ENCODE results near the gene MRGPRF. TPM values are rescaled to one million over a fixed set of nuclear protein-coding genes. Genes with fewer than 3 reads are reported as not detected.
"Not testable (repeated sequence)": the region's sequence is repeated elsewhere in the genome, so short reads cannot be mapped to it uniquely, and the experiment has no call there.

The MRGPRF gene
- polyA plus RNA-seq, 1 experiment: 24.4 TPM

DNA sequence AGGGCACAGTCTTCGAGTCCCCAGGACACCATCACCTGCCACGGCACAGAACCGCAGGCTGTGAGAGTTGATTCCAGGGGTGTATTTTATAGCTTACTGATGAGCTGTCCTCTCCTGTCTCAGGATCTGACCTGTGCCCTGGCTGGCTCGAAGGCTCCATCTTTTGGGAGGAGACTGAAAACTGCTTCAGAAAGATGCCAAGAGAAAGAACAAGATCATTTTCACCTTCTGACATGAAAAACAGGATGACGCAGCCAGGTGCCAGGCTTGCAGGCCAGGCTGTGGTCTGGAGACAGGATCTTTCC, 34.5 kb downstream of the MRGPRF start:
- H3K4me3 ChIP-seq (ENCODE audit: low read depth, low read length): no peak overlapping the region
- no peaks in the 10 kb centered on the region for H3K36me3 ChIP-seq (ENCODE audit: control insufficient read depth, insufficient read depth, low read length)
- TF ChIP-seq CTCF (IDR thresholded peaks at IDR 0.05; ENCODE audit: insufficient read depth, low read depth, low read length): no peak
- peaks cover 9% of the 10 kb centered on the region for H3K27me3 ChIP-seq (ENCODE audit: control insufficient read depth, insufficient read depth, low read length)
- ChIA-PET POLR2A (no interaction called here), CTCF (interaction anchor here (0.6 kb wide), 1 partner anchor 15 kb away, joined by 3 read pairs; no protein-coding TSS in a partner anchor)
- DNase-seq (ENCODE audit: low read depth): no peak

GRCh38 chr11:68977781-68978625, 35.0 kb downstream of the MRGPRF start:
- CTCF ChIA-PET: interaction anchor here (0.6 to 1.0 kb wide), 2 partner anchors 14 to 22 kb away, joined by 3 read pairs; no protein-coding TSS in a partner anchor
- no peak for DNase-seq (ENCODE audit: low read depth)
- Histone ChIP-seq H3K4me3 (ENCODE audit: low read depth, low read length) (no peak overlapping the region), H3K27me3 (ENCODE audit: control insufficient read depth, insufficient read depth, low read length) (peaks cover 9% of the 10 kb centered on the region), H3K36me3 (ENCODE audit: control insufficient read depth, insufficient read depth, low read length) (no peaks in the 10 kb centered on the region)
- no peak for TF ChIP-seq CTCF (IDR thresholded peaks at IDR 0.05; ENCODE audit: insufficient read depth, low read depth, low read length)
- POLR2A ChIA-PET: no interaction called here

GRCh38 chr11:68976563-68976962, 36.5 kb downstream of the MRGPRF start:
- peaks cover 9% of the 10 kb centered on the region for H3K27me3 ChIP-seq (ENCODE audit: control insufficient read depth, insufficient read depth, low read length)
- TF ChIP-seq CTCF (IDR thresholded peaks at IDR 0.05; ENCODE audit: insufficient read depth, low read depth, low read length): no peak
- POLR2A ChIA-PET: no interaction called here
- H3K36me3 ChIP-seq (ENCODE audit: control insufficient read depth, insufficient read depth, low read length): no peaks in the 10 kb centered on the region
- DNase-seq (ENCODE audit: low read depth): no peak
- no peak overlapping the region for H3K4me3 ChIP-seq (ENCODE audit: low read depth, low read length)
- CTCF ChIA-PET: interaction anchor here (1.2 kb wide), 1 partner anchor 26 kb away, joined by 4 read pairs; no protein-coding TSS in a partner anchor

- ChIA-PET CTCF (interaction anchor here (1.2 kb wide), 1 partner anchor 26 kb away, joined by 4 read pairs; no protein-coding TSS in a partner anchor), POLR2A (no interaction called here)
- no peak for TF ChIP-seq CTCF (IDR thresholded peaks at IDR 0.05; ENCODE audit: insufficient read depth, low read depth, low read length)
- Histone ChIP-seq H3K27me3 (ENCODE audit: control insufficient read depth, insufficient read depth, low read length) (peaks cover 11% of the 10 kb centered on the region), H3K4me3 (ENCODE audit: low read depth, low read length) (no peak overlapping the region), H3K36me3 (ENCODE audit: control insufficient read depth, insufficient read depth, low read length) (no peaks in the 10 kb centered on the region)
- no peak for DNase-seq (ENCODE audit: low read depth)
Measured at GRCh38 chr11:68976095-68976494, 37.0 kb downstream of the MRGPRF start.

DNA sequence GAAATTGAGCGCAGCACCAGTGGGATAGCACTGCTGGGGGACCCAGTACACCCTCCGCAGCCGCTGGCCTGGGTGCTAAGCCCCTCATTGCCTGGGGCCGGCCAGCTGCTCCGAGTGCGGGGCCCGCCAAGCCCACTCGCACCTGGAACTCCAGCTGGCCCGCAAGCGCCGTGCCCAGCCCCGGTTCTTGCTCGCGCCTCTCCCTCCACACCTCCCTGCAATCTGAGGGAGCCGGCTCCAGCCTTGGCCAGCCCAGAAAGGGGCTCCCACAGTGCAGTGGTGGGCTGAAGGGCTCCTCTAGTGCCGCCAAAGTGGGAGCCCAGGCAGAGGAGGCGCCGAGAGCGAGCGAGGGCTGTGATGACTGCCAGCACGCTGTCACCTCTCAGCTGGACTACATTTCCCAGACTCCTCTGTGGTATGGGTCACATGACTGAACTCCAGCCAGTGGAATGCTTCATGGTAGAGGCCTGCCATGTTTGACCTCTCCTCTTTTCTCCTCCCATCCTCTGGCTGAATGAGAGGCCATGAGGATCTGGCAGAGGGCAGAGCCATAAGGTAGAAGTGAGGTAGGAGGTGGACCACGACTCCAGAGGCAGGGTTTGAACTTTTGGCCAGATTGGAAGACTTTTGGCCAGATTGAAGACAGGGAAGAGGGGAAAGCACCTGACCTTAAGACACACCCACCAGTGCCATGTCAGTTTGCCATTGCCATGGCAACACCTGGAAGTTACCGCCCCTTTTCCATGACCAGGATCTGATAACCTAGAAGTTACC, 38.4 kb downstream of the MRGPRF start:
- ChIA-PET CTCF (interaction anchor here (0.9 kb wide), 1 partner anchor 52 kb away, joined by 3 read pairs; no protein-coding TSS in a partner anchor), POLR2A (no interaction called here)
- no peak for DNase-seq (ENCODE audit: low read depth)
- H3K4me3 ChIP-seq (ENCODE audit: low read depth, low read length): no peak overlapping the region
- peaks cover 13% of the 10 kb centered on the region for H3K27me3 ChIP-seq (ENCODE audit: control insufficient read depth, insufficient read depth, low read length)
- no peak for TF ChIP-seq CTCF (IDR thresholded peaks at IDR 0.05; ENCODE audit: insufficient read depth, low read depth, low read length)
- no peaks in the 10 kb centered on the region for H3K36me3 ChIP-seq (ENCODE audit: control insufficient read depth, insufficient read depth, low read length)

DNA sequence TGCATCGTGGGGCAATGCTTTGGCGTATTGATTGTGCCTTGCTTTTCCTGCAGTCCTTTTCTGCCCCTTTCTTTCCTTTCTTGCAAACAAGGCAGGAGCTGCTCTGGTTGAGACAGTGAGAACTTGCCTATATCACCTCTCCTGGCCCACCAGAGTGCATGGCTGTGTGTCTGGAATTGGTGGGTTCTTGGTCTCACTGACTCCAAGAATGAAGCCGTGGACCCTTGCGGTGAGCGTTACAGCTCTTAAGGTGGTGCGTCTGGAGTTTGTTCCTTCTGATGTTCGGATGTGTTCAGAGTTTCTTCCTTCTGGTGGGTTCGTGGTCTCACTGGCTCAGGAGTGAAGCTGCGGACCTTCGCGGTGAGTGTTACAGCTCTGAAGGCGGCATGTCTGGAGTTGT, 39.3 kb downstream of the MRGPRF start:
- CTCF ChIA-PET: interaction anchor here (0.9 kb wide), 1 partner anchor 53 kb away, joined by 3 read pairs; no protein-coding TSS in a partner anchor
- peaks cover 14% of the 10 kb centered on the region for H3K27me3 ChIP-seq (ENCODE audit: control insufficient read depth, insufficient read depth, low read length)
- H3K36me3 ChIP-seq (ENCODE audit: control insufficient read depth, insufficient read depth, low read length); POLR2A ChIA-PET; DNase-seq (ENCODE audit: low read depth); H3K4me3 ChIP-seq (ENCODE audit: low read depth, low read length): not testable (repeated sequence)

Data from BJ (cell line).